ENCODE data around the gene SLC13A5.
"Not testable (repeated sequence)": the region's sequence is repeated elsewhere in the genome, so short reads cannot be mapped to it uniquely, and the experiment has no call there.

Gene SLC13A5

GRCh38 chr17:6713130-6713917, at the start of gene SLC13A5:
Gene SLC13A5, minus strand, starts transcription at chr17:6713369. Its CDS starts 36 bp downstream, at chr17:6713333.
- peak in 1 of 2 experiments; percentile 4 for DNase-seq

GRCh38 chr17:6761779-6762178, 48.6 kb upstream of the SLC13A5 start:
- DNase-seq, result no peak

- DNase-seq, result no peak
Measured at GRCh38 chr17:6757747-6758146, 44.6 kb upstream of the SLC13A5 start.

DNA sequence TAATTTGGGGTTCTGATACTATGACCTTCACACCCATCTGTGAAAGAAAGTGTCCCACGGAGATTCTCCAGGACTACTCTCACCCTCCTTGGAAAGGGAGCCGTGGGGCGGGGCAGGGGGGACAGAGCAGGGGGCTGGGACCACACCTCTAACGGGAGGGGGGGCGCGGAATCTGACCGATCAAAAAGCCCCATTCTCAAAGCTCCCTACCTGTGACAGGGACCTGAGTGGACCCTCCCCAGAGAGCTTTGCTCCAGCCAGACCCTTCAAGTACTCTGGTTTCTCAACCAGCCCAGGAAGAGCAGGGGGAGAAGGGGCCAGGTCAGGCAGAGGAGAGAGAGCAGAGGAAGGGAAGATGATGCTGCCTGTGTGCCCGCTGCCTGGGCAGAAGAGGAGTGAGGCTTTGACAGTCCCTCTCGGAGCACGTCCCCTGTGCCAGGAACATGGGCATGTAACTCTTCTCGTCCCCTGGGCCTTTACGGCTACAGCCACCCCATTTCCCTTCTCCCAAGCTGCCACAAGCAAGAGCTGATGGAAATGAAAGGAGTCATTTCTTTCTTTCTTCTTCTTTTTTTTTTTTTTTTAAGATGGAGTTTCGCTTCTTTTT, 43.4 kb upstream of the SLC13A5 start:
- no peak for DNase-seq

DNA sequence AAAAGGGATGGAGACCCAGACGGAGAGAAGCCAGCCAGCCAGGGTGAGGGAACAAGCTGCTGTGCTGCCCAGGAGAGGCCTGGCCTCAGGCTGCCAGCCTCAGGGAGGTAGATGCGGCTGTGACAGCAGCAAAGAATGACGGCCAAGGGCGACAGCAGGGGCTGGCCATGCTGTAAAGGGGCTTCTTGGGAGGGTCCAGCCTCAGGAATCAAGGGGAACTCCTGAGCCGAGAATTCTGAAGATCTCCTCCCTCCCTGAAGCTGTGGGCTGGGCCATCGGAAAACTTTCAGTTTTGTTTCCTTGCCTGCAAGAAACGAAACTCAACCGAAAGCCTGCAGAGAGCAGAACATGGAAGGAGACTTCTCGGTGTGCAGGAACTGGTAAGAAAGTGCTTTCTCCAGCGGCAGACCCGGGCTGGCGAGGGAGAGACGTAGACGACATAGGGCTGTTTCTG, 42.6 kb upstream of the SLC13A5 start, which contains the start of gene XAF1:
XAF1 (plus strand) TSS at position 316 of the 454 bp plus-strand sequence; CDS start at position 349, 33 bp downstream.
- no peak for DNase-seq

DNA sequence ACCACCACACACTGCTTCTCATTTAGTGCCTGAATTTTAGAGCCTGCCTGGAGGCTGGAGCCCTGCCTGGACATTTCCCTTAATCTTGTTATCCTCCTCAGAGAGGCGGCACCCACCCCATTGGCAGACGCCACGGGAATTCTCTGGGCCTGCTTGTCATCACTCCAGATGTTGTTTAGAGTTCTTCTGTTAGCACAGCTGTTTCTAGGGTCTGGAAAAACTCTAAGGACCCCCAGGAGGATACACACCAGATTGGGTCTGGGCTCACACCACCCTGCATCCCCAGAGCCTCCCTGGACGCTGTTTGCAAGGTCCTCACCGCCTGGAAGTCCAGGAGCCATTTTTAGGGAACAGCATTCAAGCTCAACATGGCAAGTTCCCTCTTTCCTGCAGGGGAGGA, 42.1 kb upstream of the SLC13A5 start:
- DNase-seq, result no peak

DNA sequence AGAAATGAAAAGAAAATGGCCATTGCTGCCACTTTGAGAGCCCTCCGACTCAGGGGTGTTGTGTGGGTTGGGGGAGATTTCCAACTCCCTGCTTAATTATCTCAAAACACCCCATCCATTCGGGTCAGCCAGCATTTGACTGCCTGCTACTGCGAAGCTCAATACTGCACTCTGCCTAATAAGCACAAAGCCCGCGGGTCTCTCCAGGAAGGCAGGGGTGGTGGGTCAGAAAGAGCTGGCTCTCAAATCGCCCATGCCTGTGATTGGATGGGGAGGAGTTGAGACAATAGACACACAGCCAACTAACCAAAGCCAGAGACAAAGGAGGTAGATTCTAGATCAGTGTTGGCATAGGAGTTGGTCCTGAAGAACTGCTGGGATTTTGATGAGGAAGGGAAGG, 40.4 kb upstream of the SLC13A5 start:
- no peak for DNase-seq

DNA sequence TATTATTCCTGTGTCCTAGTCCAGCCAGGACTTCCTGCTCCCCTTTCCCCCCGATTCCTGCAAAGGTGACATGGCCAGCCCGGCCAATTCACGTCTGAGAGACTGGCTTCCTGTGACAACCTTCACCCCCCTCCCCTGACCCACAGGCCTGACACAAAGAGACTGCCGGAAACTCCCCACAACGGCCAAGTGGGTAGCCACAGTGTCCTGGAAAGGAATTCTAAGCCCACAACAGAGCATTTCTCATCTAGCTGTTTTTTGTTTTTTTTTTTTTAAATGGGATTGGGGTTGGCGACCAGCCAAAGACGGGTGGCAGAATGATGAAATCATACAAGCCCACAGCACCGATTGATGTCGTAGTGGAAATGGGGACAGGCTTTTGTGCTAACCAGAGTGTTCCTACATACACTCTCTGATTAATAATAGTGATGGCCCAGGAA, 39.9 kb upstream of the SLC13A5 start:
- DNase-seq, result no peak

- DNase-seq, result no peak
Measured at GRCh38 chr17:6752068-6752909, 39.1 kb upstream of the SLC13A5 start.

DNA sequence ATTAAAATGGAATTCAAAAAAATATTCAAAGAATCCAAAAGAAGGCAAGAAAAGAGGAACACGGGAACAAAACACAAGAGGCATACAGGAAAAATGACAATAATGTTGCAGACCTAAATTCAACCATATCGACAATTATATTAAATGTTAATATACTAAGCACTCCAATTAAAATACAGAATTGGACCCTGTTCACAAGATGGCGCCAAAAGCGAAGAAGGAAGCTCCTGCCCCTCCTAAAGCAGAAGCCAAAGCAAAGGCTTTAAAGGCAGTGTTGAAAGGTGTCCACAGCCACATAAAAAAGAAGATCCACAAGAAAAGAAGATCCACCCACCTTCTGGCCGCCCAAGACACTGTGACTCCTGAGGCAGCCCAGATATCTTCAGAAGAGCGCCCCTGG, 36.4 kb upstream of the SLC13A5 start:
- no peak for DNase-seq

- no peak for DNase-seq
Measured at GRCh38 chr17:6748617-6749016, 35.4 kb upstream of the SLC13A5 start.

- not testable (repeated sequence) for DNase-seq
Measured at GRCh38 chr17:6746665-6747064, 33.5 kb upstream of the SLC13A5 start.

GRCh38 chr17:6729531-6729930, 16.4 kb upstream of the SLC13A5 start:
- no peak for DNase-seq

- DNase-seq, result no peak
Measured at GRCh38 chr17:6724009-6724408, 10.8 kb upstream of the SLC13A5 start.

DNA sequence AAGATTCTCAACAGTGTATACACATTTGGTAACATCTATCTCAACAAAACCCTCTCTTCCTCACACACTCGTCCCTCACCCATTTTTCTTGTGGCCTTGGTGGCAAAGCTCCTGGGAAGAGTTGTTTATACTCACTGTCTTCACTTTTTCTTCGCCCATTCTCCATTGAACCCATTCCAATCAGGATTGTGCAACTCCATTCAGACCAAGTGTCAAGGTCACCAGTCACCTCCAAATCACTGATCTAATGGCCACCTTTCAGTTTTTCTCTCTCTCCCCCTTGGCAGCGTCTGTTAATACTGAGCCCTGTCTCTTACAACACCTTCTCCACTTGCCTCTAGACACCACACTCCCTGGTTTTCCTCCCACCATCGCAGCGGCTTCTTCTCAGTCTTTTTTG, 8.6 kb upstream of the SLC13A5 start:
- DNase-seq, result no peak

DNA sequence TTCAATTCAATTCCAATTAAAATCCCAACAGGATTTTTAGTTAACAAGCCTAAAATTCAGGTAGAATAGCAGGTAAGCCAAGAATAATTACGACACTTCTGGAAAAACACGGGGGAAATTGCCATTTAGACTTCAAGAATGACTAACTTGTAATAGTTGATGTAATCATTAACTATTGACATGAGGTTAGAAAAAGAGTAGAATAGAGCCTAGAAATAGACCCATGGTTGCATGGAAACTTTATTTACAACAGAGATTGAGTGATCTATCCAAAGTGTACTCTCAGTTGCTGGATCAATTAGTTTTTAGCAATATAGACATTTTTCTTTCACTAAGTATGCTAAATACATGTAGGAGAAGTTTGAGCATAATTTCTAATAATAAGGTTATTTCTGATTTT, 3.6 kb upstream of the SLC13A5 start:
- DNase-seq, result no peak

DNA sequence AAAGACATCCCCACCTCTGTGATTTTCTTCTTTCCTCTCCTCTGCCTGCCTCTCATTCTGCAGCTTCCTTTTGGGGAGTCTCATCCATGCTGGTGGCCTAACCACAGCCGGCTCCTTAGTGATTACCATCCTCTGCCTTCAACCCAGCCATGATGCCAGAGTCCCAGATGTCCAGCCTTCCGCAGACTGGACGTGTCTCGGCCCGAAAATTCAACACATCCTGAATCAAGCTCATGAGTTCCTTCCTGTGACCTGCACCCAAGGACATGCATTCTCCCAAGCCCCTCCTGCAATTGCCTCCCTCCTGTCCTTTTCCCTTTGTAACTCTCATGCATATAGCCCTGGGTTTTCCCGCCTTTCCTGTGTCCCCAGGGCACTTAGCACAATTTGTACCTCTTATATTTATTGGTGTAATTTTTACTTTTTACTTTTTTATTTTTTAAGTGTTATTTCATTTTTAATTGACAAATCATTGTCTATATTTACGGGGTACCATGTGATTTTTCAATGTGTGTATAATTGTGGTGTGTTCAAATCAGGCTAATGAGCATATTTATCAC, 1.2 kb upstream of the SLC13A5 start:
- DNase-seq, result no peak

- DNase-seq, result no peak
Measured at GRCh38 chr17:6713918-6714271, 726 bp upstream of the SLC13A5 start.

GRCh38 chr17:6712854-6713129, 377 bp downstream of the SLC13A5 start:
- no peak for DNase-seq

DNA sequence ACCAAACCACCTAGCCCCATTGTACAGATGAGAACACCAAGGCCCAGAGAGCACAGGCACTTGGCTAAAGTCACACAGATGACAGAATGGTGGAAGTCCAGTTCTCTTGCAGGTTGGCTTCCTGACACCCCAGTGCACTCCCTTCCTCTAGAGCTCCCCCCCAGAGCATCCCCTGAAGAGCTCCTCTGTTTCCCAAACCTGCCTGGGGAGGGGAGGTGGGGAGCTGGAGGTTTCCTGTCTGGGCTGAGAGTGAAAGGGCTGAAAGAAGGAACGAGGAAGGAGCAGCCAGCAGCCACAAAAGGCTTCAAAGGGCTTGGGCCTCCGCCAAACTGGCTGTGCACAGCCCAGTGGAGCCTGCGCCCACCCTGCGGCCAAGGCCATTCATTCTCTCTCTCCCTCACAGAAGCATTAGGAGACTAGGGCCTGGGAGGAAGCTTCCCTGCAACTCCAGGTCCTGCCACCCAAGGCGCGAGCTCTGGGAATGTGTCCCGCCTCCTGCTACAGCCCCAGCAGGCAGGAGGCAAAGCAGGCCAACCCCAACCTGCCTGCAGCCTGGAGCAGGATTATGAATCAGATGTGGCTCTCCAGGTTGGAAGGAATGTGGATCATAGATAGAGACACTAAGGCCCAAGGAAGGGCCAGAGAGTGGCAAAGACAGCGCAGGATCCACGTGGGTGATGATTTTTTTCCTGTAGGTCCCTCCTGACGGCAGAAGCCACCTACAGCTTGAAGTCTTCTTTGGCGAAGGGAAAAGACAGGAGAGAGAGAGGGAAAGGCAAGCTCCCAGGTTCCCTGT, 913 bp downstream of the SLC13A5 start:
- DNase-seq, result peak; percentile 7 to 24

GRCh38 chr17:6711681-6712057, 1.5 kb downstream of the SLC13A5 start:
- no peak for DNase-seq

- DNase-seq, result no peak
Measured at GRCh38 chr17:6711081-6711674, 2.0 kb downstream of the SLC13A5 start.

Measured in NCI-H526 (cell line).